GM23248 (cell line): ENCODE measurements around the gene DUS1L.

Experiments
- EZH2 ChIP-seq: fragments of 200-600 bp; sonication (generic); IDR thresholded peaks from 2 replicates; pipeline ENCODE4 v1.6.1; 2018; ENCODE audit warnings: antibody characterized with exemption, mild to moderate bottlenecking; ENCODE audit not compliant: insufficient read depth, poor library complexity, severe bottlenecking
- EZH2phosphoT487 ChIP-seq: fragments of 200-600 bp; sonication (generic); IDR thresholded peaks from 2 replicates; pipeline ENCODE4 v1.6.1; 2018; ENCODE audit warnings: antibody characterized with exemption, moderate library complexity, mild to moderate bottlenecking, low read depth; ENCODE audit not compliant: insufficient read depth

GRCh38 chr17:82108496-82108945, 42.9 kb upstream of the DUS1L start:
- TF ChIP-seq EZH2 = no peak
- no peak for TF ChIP-seq EZH2phosphoT487
